Upper lobe of right lung (tissue), 1 donor: ENCODE measurements around the gene TGFBRAP1. TPM values are rescaled to one million over a fixed set of nuclear protein-coding genes. Genes with fewer than 3 reads are reported as not detected.

Experiments used
- ATAC-seq: fragments of 200-7000 bp; cut with Tn5 transposase; one replicate; pipeline ENCODE4 v1.9.1; 2020; ENCODE audit warnings: mild to moderate bottlenecking, moderate library complexity
- DNase-seq: peaks from one replicate; pipeline ENCODE4 v3.0.0-alpha.2; 2020
- H3K27ac ChIP-seq: fragments of 200-600 bp; one replicate; pipeline ENCODE4 v1.8.0; 2022
- H3K27me3 ChIP-seq: fragments of 200-600 bp; one replicate; pipeline ENCODE4 v1.8.0; 2022; ENCODE audit warnings: mild to moderate bottlenecking
- H3K36me3 ChIP-seq: fragments of 200-600 bp; one replicate; pipeline ENCODE4 v1.8.0; 2022
- H3K4me1 ChIP-seq: fragments of 200-600 bp; one replicate; pipeline ENCODE4 v1.8.0; 2022
- H3K4me3 ChIP-seq: fragments of 200-600 bp; one replicate; pipeline ENCODE4 v1.8.0; 2022; ENCODE audit warnings: mild to moderate bottlenecking
- H3K9me3 ChIP-seq: fragments of 200-600 bp; one replicate; pipeline ENCODE4 v1.8.0; 2022
- intact Hi-C: fragments of 100-400 bp; cut with DNase I; formaldehyde crosslinking; loops from one replicate; pipeline ENCODE4 v1.11.0; 2022
- total RNA-seq: library from RNA; stranded (reverse); fragmentation: NEBNext Ultra II Directional; extraction: Animal tissue kit (Norgen Biotek cat#: 25700); gene quantifications from one replicate; pipeline ENCODE4 v1.2.1, GENCODE V29; 2021
- TF ChIP-seq, protein P1 (sequence below): fragments of 200-600 bp; IDR thresholded peaks from one replicate; pipeline ENCODE4 v1.8.0; 2022; ENCODE audit warnings: antibody characterized with exemption
- donor health status: DM: no; HTN: yes; CAD: no; lungs with severe emphysema.

The TGFBRAP1 gene
- total RNA-seq, 1 donor from 2014 or later = 22.9 TPM

DNA sequence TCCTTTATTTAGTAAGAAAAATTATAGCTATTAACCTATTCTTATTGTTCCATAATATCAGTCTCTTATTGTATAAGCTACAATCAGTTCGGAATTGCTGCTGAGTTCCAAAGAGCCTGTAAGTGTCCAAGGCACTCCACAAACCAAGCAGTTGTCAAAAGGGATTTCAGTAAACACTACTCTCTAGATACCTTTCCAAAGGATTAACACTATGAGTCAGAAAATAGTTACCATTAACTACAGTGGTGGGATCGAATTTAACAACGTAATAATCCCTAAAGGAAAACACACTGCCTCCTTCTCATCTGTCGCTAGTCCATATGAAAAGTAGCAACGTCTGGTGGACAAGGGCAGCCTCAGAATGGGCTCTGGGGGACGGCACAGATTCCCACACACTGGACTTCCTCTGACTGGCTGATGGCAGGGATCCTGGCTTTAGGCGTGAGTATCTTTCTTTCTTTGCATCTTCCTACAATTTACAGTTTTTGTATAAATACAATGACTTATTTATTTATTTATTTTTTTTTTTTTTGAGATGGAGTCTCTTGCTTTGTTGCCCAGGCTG is 8.8 kb downstream of the TGFBRAP1 start:
- intact Hi-C loops = no loop called here
- TF ChIP-seq, protein P1, sequence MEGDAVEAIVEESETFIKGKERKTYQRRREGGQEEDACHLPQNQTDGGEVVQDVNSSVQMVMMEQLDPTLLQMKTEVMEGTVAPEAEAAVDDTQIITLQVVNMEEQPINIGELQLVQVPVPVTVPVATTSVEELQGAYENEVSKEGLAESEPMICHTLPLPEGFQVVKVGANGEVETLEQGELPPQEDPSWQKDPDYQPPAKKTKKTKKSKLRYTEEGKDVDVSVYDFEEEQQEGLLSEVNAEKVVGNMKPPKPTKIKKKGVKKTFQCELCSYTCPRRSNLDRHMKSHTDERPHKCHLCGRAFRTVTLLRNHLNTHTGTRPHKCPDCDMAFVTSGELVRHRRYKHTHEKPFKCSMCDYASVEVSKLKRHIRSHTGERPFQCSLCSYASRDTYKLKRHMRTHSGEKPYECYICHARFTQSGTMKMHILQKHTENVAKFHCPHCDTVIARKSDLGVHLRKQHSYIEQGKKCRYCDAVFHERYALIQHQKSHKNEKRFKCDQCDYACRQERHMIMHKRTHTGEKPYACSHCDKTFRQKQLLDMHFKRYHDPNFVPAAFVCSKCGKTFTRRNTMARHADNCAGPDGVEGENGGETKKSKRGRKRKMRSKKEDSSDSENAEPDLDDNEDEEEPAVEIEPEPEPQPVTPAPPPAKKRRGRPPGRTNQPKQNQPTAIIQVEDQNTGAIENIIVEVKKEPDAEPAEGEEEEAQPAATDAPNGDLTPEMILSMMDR = no peak

GRCh38 chr2:105317937-105318336 is 11.6 kb downstream of the TGFBRAP1 start:
- TF ChIP-seq, protein P1 = no peak
- DNase-seq (no peak), ATAC-seq (no peak)
- no peaks in the 10 kb centered on the region for H3K4me1 ChIP-seq
- no peaks in the 10 kb centered on the region for H3K27me3 ChIP-seq
- intact Hi-C loops = no loop called here
- H3K4me3 ChIP-seq = no peak overlapping the region
- H3K36me3 ChIP-seq = no peaks in the 10 kb centered on the region
- H3K27ac ChIP-seq = no peak overlapping the region
- no peaks in the 10 kb centered on the region for H3K9me3 ChIP-seq

More for the DNA sequence above, 8.8 kb downstream of the TGFBRAP1 start:
- Histone ChIP-seq H3K27ac (no peak overlapping the region), H3K4me1 (no peaks in the 10 kb centered on the region), H3K27me3 (no peaks in the 10 kb centered on the region), H3K36me3 (no peaks in the 10 kb centered on the region), H3K9me3 (no peaks in the 10 kb centered on the region), H3K4me3 (no peak overlapping the region)
- no peak for ATAC-seq
- no peak for DNase-seq

DNA sequence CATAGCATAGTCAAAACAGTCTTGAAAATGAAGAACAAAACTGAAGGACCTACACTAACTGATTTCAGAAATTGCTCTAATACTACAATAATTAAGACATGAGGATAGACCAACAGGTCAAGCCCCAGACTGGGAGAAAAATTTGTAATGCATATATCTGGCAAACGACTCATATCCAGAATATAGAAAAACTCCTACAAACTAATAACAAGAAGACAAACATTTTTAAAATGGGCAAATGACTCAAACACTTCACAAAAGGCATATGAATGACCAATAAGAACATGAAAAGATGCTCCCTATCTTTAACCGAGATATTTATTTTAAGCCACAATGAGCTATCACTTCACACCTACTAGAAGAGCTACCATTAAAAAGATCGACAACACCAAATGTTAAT is 14.2 kb downstream of the TGFBRAP1 start:
- TF ChIP-seq, protein P1 = no peak
- intact Hi-C loops = no loop called here
- Histone ChIP-seq H3K4me3 (no peak overlapping the region), H3K36me3 (no peaks in the 10 kb centered on the region), H3K9me3 (no peaks in the 10 kb centered on the region), H3K27me3 (no peaks in the 10 kb centered on the region), H3K27ac (no peak overlapping the region), H3K4me1 (no peaks in the 10 kb centered on the region)
- ATAC-seq (no peak), DNase-seq (no peak)

DNA sequence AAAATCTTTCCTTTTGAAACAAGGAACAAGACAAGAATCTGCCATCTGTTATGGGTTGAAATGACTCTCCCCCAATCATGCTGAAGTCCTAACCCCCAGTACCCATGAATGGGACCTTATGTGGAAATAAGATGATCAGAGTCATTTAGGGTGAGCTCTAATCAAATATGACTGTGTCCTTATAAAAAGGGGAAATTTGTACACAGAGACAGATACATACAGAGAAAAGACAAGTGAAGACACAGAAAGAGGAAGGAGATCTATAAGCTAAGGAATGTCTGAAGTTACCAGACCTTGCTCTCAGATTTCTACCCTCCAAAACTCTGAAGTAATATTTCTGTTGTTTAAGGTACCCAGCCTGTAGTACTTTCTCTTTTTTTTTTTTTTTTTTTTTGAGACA is 15.7 kb downstream of the TGFBRAP1 start:
- H3K4me3 ChIP-seq = no peak overlapping the region
- no peaks in the 10 kb centered on the region for H3K27me3 ChIP-seq
- ATAC-seq (peak; percentile 55), DNase-seq (no peak)
- no peaks in the 10 kb centered on the region for H3K36me3 ChIP-seq
- H3K9me3 ChIP-seq = no peaks in the 10 kb centered on the region
- TF ChIP-seq, protein P1 = no peak
- H3K27ac ChIP-seq = no peak overlapping the region
- no peaks in the 10 kb centered on the region for H3K4me1 ChIP-seq
- intact Hi-C loops = no loop called here

GRCh38 chr2:105309147-105309545 is 20.4 kb downstream of the TGFBRAP1 start:
- Histone ChIP-seq H3K27ac (no peak overlapping the region), H3K4me1 (no peaks in the 10 kb centered on the region), H3K9me3 (no peaks in the 10 kb centered on the region), H3K27me3 (no peaks in the 10 kb centered on the region), H3K36me3 (peaks cover 21% of the 10 kb centered on the region), H3K4me3 (no peak overlapping the region)
- intact Hi-C loops = no loop called here
- TF ChIP-seq, protein P1 = no peak
- no peak for DNase-seq
- peak; percentile 84 for ATAC-seq
